HG02623 (cell line): ENCODE data around the gene GALNT9.

Experiments
- ATAC-seq: cut with Tn5 transposase; IDR thresholded peaks from one replicate; pipeline ENCODE4 v1.9.1; 2021; ENCODE audit warnings: moderate library complexity; ENCODE audit not compliant: unreplicated experiment

GALNT9 gene

GRCh38 chr12:132344601-132345000 is 15.2 kb upstream of the GALNT9 start:
- no peak for ATAC-seq

GRCh38 chr12:132344181-132344580 is 14.8 kb upstream of the GALNT9 start:
- ATAC-seq = no peak

GRCh38 chr12:132343294-132344004 is 14.1 kb upstream of the GALNT9 start:
- ATAC-seq = no peak

GRCh38 chr12:132342251-132343227 is 13.2 kb upstream of the GALNT9 start:
- no peak for ATAC-seq

GRCh38 chr12:132341318-132342050 is 12.1 kb upstream of the GALNT9 start:
- no peak for ATAC-seq

- no peak for ATAC-seq
These were observed 11.1 kb upstream of the GALNT9 start for GRCh38 chr12:132340266-132341035.

GRCh38 chr12:132339856-132340255 is 10.5 kb upstream of the GALNT9 start:
- no peak for ATAC-seq

- no peak for ATAC-seq
These were observed 9.4 kb upstream of the GALNT9 start for GRCh38 chr12:132338781-132339180.

- ATAC-seq = no peak
These were observed 8.9 kb upstream of the GALNT9 start for GRCh38 chr12:132338311-132338710.

- no peak for ATAC-seq
These were observed 8.2 kb upstream of the GALNT9 start for GRCh38 chr12:132337557-132337956.

- ATAC-seq = no peak
These were observed 7.3 kb upstream of the GALNT9 start for GRCh38 chr12:132336451-132337413.

- ATAC-seq = no peak
These were observed 5.9 kb upstream of the GALNT9 start for GRCh38 chr12:132335179-132335756.

- no peak for ATAC-seq
These were observed 4.4 kb upstream of the GALNT9 start for GRCh38 chr12:132333766-132334165.

GRCh38 chr12:132333273-132333672 is 3.9 kb upstream of the GALNT9 start:
- ATAC-seq = no peak

- ATAC-seq = no peak
These were observed 1.1 kb upstream of the GALNT9 start for GRCh38 chr12:132330549-132330881.

GRCh38 chr12:132329720-132330548 is 545 bp upstream of the GALNT9 start:
- no peak for ATAC-seq

- no peak for ATAC-seq
These were observed 933 bp downstream of the GALNT9 start for GRCh38 chr12:132328282-132329029.
